ENCODE data around the gene S100B.

S100B gene

GRCh38 chr21:46604975-46605766, at the start of gene S100B:
Gene S100B, minus strand, starts transcription at chr21:46605082. Its CDS starts 2,667 bp downstream, at chr21:46602415.
- Mint-ChIP-seq H3K27me3 (peaks cover 9% of the 10 kb centered on the region), H3K4me1 (peaks cover 12% of the 10 kb centered on the region), H3K36me3 (peaks cover 2% of the 10 kb centered on the region), H3K4me3 (no peak within 1 kb of the TSS), H3K9me3 (peaks cover 2% of the 10 kb centered on the region), H3K27ac (no peak within 1 kb of the TSS)
- ATAC-seq (ENCODE audit: low read depth) (no peak), DNase-seq (ENCODE audit: low spot score in 2 of 2) (no peak)

GRCh38 chr21:46651121-46651520, 46.2 kb upstream of the S100B start:
- ATAC-seq (ENCODE audit: low read depth): no peak
- H3K27me3 Mint-ChIP-seq: no peaks in the 10 kb centered on the region
- H3K36me3 Mint-ChIP-seq: peaks cover 77% of the 10 kb centered on the region
- H3K27ac Mint-ChIP-seq: no peak overlapping the region
- peaks cover 8% of the 10 kb centered on the region for H3K9me3 Mint-ChIP-seq
- no peak overlapping the region for H3K4me3 Mint-ChIP-seq
- no peak for DNase-seq (ENCODE audit: low spot score in 2 of 2)
- peaks cover 5% of the 10 kb centered on the region for H3K4me1 Mint-ChIP-seq

- Mint-ChIP-seq H3K27me3 (no peaks in the 10 kb centered on the region), H3K4me3 (no peak overlapping the region), H3K27ac (no peak overlapping the region), H3K36me3 (peaks cover 77% of the 10 kb centered on the region), H3K4me1 (peaks cover 5% of the 10 kb centered on the region), H3K9me3 (peaks cover 7% of the 10 kb centered on the region)
- no peak for ATAC-seq (ENCODE audit: low read depth)
- no peak for DNase-seq (ENCODE audit: low spot score in 2 of 2)
Measured at GRCh38 chr21:46650476-46651098, 45.7 kb upstream of the S100B start.

GRCh38 chr21:46649356-46649755, 44.5 kb upstream of the S100B start:
- H3K27ac Mint-ChIP-seq: no peak overlapping the region

GRCh38 chr21:46648539-46648938, 43.7 kb upstream of the S100B start:
- Mint-ChIP-seq H3K27ac (no peak overlapping the region), H3K4me3 (no peak overlapping the region), H3K9me3 (no peaks in the 10 kb centered on the region), H3K27me3 (no peaks in the 10 kb centered on the region), H3K4me1 (peaks cover 5% of the 10 kb centered on the region), H3K36me3 (peaks cover 68% of the 10 kb centered on the region)
- ATAC-seq (ENCODE audit: low read depth) (no peak), DNase-seq (ENCODE audit: low spot score in 2 of 2) (no peak)

More at GRCh38 chr21:46649356-46649755, 44.5 kb upstream of the S100B start:
- no peaks in the 10 kb centered on the region for H3K27me3 Mint-ChIP-seq
- peaks cover 69% of the 10 kb centered on the region for H3K36me3 Mint-ChIP-seq
- H3K4me1 Mint-ChIP-seq: peaks cover 5% of the 10 kb centered on the region
- H3K4me3 Mint-ChIP-seq: no peak overlapping the region
- no peak for ATAC-seq (ENCODE audit: low read depth)
- no peak for DNase-seq (ENCODE audit: low spot score in 2 of 2)
- peaks cover 3% of the 10 kb centered on the region for H3K9me3 Mint-ChIP-seq

- ATAC-seq (ENCODE audit: low read depth) (no peak), DNase-seq (ENCODE audit: low spot score in 2 of 2) (no peak)
- no peaks in the 10 kb centered on the region for H3K9me3 Mint-ChIP-seq
- H3K27ac Mint-ChIP-seq: no peak overlapping the region
- H3K36me3 Mint-ChIP-seq: peaks cover 55% of the 10 kb centered on the region
- H3K4me3 Mint-ChIP-seq: no peak overlapping the region
- peaks cover 7% of the 10 kb centered on the region for H3K4me1 Mint-ChIP-seq
- H3K27me3 Mint-ChIP-seq: no peaks in the 10 kb centered on the region
Measured at GRCh38 chr21:46646541-46647154, 41.8 kb upstream of the S100B start.

- H3K27me3 Mint-ChIP-seq: no peaks in the 10 kb centered on the region
- ATAC-seq (ENCODE audit: low read depth): no peak
- peaks cover 53% of the 10 kb centered on the region for H3K36me3 Mint-ChIP-seq
- H3K4me3 Mint-ChIP-seq: no peak overlapping the region
- DNase-seq (ENCODE audit: low spot score in 2 of 2): no peak
- peaks cover 5% of the 10 kb centered on the region for H3K4me1 Mint-ChIP-seq
- no peak overlapping the region for H3K27ac Mint-ChIP-seq
- H3K9me3 Mint-ChIP-seq: no peaks in the 10 kb centered on the region
Measured at GRCh38 chr21:46645840-46646239, 41.0 kb upstream of the S100B start.

GRCh38 chr21:46643379-46644177, 38.7 kb upstream of the S100B start:
- DNase-seq (ENCODE audit: low spot score in 2 of 2): no peak
- H3K27me3 Mint-ChIP-seq: no peaks in the 10 kb centered on the region
- peaks cover 43% of the 10 kb centered on the region for H3K36me3 Mint-ChIP-seq
- H3K4me3 Mint-ChIP-seq: no peak overlapping the region
- peaks cover 16% of the 10 kb centered on the region for H3K4me1 Mint-ChIP-seq
- H3K27ac Mint-ChIP-seq: no peak overlapping the region
- no peaks in the 10 kb centered on the region for H3K9me3 Mint-ChIP-seq
- no peak for ATAC-seq (ENCODE audit: low read depth)

- H3K4me1 Mint-ChIP-seq: peaks cover 27% of the 10 kb centered on the region
- no peak overlapping the region for H3K4me3 Mint-ChIP-seq
- no peaks in the 10 kb centered on the region for H3K9me3 Mint-ChIP-seq
- no peaks in the 10 kb centered on the region for H3K27me3 Mint-ChIP-seq
- no peak for ATAC-seq (ENCODE audit: low read depth)
- no peak overlapping the region for H3K27ac Mint-ChIP-seq
- DNase-seq (ENCODE audit: low spot score in 2 of 2): no peak
- H3K36me3 Mint-ChIP-seq: peaks cover 38% of the 10 kb centered on the region
Measured at GRCh38 chr21:46641656-46642055, 36.8 kb upstream of the S100B start.

GRCh38 chr21:46639489-46640386, 34.9 kb upstream of the S100B start:
- peaks cover 33% of the 10 kb centered on the region for H3K4me1 Mint-ChIP-seq
- H3K4me3 Mint-ChIP-seq: no peak overlapping the region
- no peaks in the 10 kb centered on the region for H3K27me3 Mint-ChIP-seq
- DNase-seq (ENCODE audit: low spot score in 2 of 2): no peak
- no peaks in the 10 kb centered on the region for H3K9me3 Mint-ChIP-seq
- peaks cover 26% of the 10 kb centered on the region for H3K36me3 Mint-ChIP-seq
- no peak for ATAC-seq (ENCODE audit: low read depth)
- H3K27ac Mint-ChIP-seq: no peak overlapping the region

- Mint-ChIP-seq H3K9me3 (no peaks in the 10 kb centered on the region), H3K36me3 (peaks cover 18% of the 10 kb centered on the region), H3K27me3 (no peaks in the 10 kb centered on the region), H3K4me1 (peaks cover 36% of the 10 kb centered on the region), H3K4me3 (no peak overlapping the region), H3K27ac (peak overlapping the region; percentile 28)
- DNase-seq (ENCODE audit: low spot score in 2 of 2) (no peak), ATAC-seq (ENCODE audit: low read depth) (no peak)
Measured at GRCh38 chr21:46637952-46638746, 33.3 kb upstream of the S100B start.

- no peak for DNase-seq (ENCODE audit: low spot score in 2 of 2)
- peak overlapping the region; percentile 93 for H3K27ac Mint-ChIP-seq
- H3K4me1 Mint-ChIP-seq: peaks cover 34% of the 10 kb centered on the region
Measured at GRCh38 chr21:46636550-46637285, 31.8 kb upstream of the S100B start.

More at GRCh38 chr21:46636550-46637285, 31.8 kb upstream of the S100B start:
- ATAC-seq (ENCODE audit: low read depth): no peak
- peak overlapping the region; percentile 92 for H3K4me3 Mint-ChIP-seq
- no peaks in the 10 kb centered on the region for H3K9me3 Mint-ChIP-seq
- H3K27me3 Mint-ChIP-seq: no peaks in the 10 kb centered on the region
- peaks cover 16% of the 10 kb centered on the region for H3K36me3 Mint-ChIP-seq
